GM18526 (cell line): ENCODE results near the gene MRPS18A.

Experiments
- POLR2A ChIP-seq: IDR thresholded peaks from 3 replicates; pipeline ENCODE4 v1.6.1; 2011; ENCODE audit not compliant: insufficient read length; ENCODE audit errors: extremely low read depth

Gene MRPS18A

DNA sequence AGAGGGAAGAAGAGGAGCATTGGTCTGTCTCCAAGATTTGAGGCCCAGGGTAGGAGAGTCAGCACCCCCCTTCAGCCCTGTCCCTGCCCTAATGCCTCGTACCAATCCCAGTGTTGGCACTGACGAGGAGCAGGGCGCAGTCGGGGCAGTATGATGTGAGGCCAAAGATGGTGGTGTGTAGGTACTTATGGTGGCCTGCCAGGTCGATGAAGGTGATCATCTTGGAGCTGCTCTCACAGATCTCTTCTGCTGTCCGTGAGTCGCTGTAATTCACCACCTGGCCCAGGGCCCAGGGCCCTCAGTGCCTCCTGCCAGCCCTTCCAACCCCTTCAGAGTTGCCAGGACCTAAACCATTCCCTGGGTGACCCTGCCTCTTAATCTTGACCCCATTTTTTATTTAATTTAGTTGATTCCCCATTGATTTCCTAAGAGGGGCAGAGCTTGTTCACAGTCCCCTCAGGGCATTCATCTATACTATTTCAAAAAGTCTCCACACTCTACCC is 62.8 kb downstream of the MRPS18A start:
- TF ChIP-seq POLR2A, result no peak

DNA sequence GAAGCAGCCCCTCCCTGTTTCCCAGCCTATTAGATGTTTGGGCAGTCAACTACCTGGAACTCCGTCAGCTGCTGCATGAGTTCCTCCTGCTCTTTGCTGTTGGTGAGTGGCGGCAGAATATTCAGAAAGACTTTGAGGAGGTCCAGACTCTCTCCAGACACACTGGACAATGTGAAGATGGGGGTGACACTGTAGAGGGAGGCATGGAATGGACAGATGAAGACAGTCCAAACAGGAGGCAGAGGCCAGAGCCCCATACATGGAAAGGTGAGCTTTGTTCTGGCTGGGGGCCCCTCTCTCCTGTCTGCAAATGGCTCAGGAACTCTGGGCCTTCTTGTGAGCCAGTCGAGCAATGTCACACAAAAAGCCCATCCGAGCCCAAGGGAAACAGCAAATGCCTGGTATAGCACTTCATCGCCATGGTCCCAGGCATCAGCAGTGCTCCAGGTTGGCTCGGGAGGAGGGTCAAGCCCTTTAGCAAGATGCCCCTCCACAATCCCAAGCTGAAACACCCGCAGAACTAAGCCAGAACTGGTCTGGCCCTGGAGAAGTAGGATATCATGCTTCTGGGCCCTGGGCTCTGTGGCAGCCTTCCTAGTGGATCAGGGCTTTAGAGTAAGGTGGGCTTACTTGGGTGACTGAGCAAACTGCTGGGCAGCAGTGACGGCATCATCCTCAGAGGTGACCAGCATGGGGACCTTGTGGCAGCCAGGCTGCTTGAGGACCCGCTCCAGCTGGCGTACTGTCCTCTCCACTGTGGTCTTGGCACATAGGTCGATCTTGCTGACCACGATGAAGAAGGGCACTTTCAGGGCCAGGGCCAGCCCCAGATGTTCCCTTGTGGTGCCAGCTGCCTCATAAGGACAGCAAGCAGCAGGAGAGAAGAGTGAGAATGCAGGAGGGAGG is 63.5 kb downstream of the MRPS18A start:
- no peak for TF ChIP-seq POLR2A

DNA sequence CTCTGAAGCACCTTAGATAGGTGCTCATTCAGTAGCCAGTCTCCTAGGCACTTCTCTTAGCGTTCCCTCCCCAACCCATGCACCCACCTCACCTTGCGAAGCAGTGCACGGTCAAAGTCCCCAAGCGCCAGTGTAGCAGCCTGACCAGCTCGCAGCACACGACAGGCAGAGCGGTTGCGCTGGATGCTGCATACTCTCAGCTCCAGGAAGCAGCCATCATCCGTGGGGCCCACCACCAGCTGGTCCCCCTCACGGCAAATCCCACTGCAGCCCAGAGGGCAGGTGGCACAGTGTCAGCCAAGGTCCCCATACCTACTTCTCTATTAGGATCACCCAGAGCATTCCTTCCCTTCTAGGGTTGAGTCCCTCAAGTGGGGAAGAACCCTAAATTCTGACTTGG is 65.0 kb downstream of the MRPS18A start:
- no peak for TF ChIP-seq POLR2A

DNA sequence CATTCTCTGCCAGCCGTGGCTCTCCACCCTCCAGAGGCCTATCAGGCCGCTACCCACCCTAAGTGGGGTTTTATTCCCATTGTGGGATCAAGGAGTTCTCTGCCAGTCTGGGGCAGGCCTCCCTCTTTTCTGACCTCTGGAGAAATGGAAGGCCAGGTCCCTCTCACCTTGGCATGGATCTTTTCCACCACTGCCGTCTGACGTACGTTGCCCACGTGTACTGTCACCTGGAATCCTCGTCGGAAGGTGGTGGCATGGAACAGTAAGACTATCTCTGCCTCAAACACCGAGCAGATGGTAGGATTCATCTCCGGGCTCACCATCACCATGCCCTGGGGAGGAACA is 65.8 kb downstream of the MRPS18A start:
- no peak for TF ChIP-seq POLR2A
